Body of pancreas (tissue), 4 donors: ENCODE results near the gene NBPF26. TPM values are rescaled to one million over a fixed set of nuclear protein-coding genes. Genes with fewer than 3 reads are reported as not detected.
"Not testable (repeated sequence)": the region's sequence is repeated elsewhere in the genome, so short reads cannot be mapped to it uniquely, and the experiment has no call there.

Experiments used
- ATAC-seq: fragments of 150-250 bp; one replicate; pipeline ENCODE4 v1.9.1; 2016
- DNase-seq, 4 donors: peaks; one replicate each; pipeline ENCODE4 v3.0.0-alpha.2; 2019
- H3K27ac ChIP-seq, 4 donors: fragments of 200-600 bp; sonication (generic); 1 replicate in 3 of 4; 2 replicates in 1 of 4; pipeline versions ENCODE4 v1.5.1 to v1.6.1; 2016 to 2019; ENCODE audit warnings: mild to moderate bottlenecking in 1 of 4, mixed read lengths in 1 of 4, moderate library complexity in 1 of 4
- H3K27me3 ChIP-seq, 2 donors: fragments of 200-600 bp; sonication (generic); one replicate each; pipeline ENCODE4 v1.6.0; 2016; ENCODE audit warnings: mild to moderate bottlenecking in 1 of 2
- H3K36me3 ChIP-seq, 2 donors: fragments of 200-600 bp; sonication (generic); replicated peaks in 1 of 2; 2 replicates each; pipeline ENCODE4 v1.5.1; 2016; ENCODE audit warnings: low read depth in 2 of 2; ENCODE audit not compliant: insufficient read depth in 1 of 2
- H3K4me1 ChIP-seq: fragments of 200-600 bp; sonication (generic); one replicate; pipeline ENCODE4 v1.6.0; 2016
- H3K4me3 ChIP-seq, 2 donors: fragments of 200-600 bp; sonication (generic); 1 replicate in 1 of 2; 2 replicates in 1 of 2; pipeline ENCODE4 v1.5.1; 2016 to 2019
- H3K9me3 ChIP-seq, 3 donors: fragments of 200-600 bp; sonication (generic); 1 replicate in 2 of 3; 2 replicates in 1 of 3; pipeline ENCODE4 v1.5.1; 2016
- POLR2A ChIP-seq, 3 donors: fragments of 450-650 bp; IDR thresholded peaks; one replicate each; pipeline ENCODE4 v1.6.1; 2016; ENCODE audit warnings: antibody characterized with exemption in 3 of 3, mild to moderate bottlenecking in 2 of 3
- WGBS, 2 donors: methylation state at CpG; one replicate each; pipeline ENCODE4 v1.1.5; 2017; 5-methylcytosine and 5-hydroxymethylcytosine counted together
- intact Hi-C: fragments of 100-400 bp; cut with DNase I; formaldehyde crosslinking; loops from one replicate; pipeline ENCODE4 v1.15.1; 2023
- small RNA-seq: library from RNA; depleted of rRNA; stranded (forward); fragments of <200 nt; gene quantifications from one replicate; pipeline ENCODE3, GENCODE V24; 2016
- total RNA-seq, 2 donors: library from RNA; depleted of rRNA; stranded (reverse); fragments of >200 nt; gene quantifications; one replicate each; pipeline ENCODE4 v1.1.0, GENCODE V29; 2016

The NBPF26 gene
- total RNA-seq, 2 donors from 2014 or later = 13.0 to 31.0 TPM

DNA sequence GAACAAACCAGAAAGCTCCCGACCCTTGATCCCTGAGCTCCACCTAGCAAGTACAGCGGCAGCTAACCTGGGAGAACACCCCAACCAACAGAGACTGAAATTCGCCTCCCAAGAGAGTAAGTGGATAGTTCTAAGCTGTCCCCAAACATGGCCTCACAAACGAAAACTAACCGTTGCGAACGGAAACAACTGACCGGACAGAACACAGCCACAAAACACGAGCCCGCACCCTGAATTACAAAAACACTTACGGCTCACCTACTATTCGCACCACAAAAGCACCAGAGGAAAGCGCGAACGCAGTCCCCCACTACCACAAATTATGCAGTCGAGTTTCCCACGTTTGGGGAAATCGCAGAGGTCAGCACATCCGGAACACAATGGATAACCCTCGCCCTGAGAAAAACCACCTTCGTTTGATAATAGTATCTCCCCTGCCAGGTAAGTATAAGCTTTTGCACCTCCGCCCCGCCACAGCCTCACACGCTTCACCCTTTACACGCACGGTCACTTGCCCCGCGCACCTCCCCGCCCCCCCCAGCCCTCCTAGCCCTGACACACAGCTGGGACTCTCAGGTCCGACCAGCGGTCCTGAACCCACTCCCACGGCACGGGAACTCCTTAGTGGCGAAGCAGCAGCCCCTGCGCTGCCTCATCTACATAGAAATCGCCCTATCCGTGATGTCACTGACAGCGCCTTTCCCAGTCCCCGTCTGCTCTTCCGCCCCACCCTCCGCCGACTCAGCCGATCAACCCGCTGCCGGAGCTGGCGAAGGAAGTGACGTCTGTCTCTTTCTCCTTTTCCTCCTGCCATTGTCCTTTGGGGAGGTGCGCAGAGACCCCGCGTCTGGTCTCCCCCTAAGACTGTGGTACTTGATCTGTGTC, 127.0 kb downstream of the NBPF26 start:
- WGBS, 2 donors = 1% methylated on average over 22 of the region's 50 CpGs; no CpG with 5 or more reads in 1 of the 2 donors
- peak in 2 of 4 donors; percentile 87 to 88 for DNase-seq
- H3K36me3 ChIP-seq, H3K9me3 ChIP-seq, H3K4me1 ChIP-seq, ATAC-seq, H3K27me3 ChIP-seq, intact Hi-C loops: not testable (repeated sequence)
- Histone ChIP-seq H3K4me3 (peak overlapping the region in 1 of 2 donors; percentile 13), H3K27ac (peak overlapping the region in 2 of 4 donors; percentile 79 to 96)
- peak in 1 of 3 donors; percentile 100 for TF ChIP-seq POLR2A (IDR thresholded peaks at IDR 0.05)

DNA sequence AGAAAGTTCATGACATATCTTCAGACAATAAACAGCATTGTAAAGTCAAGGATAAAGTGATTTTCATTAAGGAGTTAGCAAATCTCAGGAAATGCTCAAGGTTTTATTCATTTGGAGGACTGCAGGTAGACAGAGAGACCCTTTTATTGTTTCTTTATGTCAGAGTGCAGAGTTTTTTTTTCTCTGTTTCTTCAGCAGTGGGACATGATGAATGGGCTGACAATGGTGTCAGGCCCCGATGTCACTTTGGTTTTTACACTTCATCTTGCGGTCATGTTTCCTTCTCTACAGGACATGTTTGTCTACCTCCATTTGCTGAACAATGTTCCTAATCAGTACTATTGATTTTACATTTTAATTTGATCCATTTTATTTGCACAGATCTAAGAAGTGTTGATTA, 134.4 kb downstream of the NBPF26 start:
- intact Hi-C loops, H3K9me3 ChIP-seq, H3K36me3 ChIP-seq, H3K27me3 ChIP-seq, H3K4me1 ChIP-seq, H3K27ac ChIP-seq, H3K4me3 ChIP-seq, DNase-seq, ATAC-seq: not testable (repeated sequence)
- WGBS, 2 donors = 60% methylated on average over 1 of the region's 2 CpGs; no CpG with 5 or more reads in 1 of the 2 donors

DNA sequence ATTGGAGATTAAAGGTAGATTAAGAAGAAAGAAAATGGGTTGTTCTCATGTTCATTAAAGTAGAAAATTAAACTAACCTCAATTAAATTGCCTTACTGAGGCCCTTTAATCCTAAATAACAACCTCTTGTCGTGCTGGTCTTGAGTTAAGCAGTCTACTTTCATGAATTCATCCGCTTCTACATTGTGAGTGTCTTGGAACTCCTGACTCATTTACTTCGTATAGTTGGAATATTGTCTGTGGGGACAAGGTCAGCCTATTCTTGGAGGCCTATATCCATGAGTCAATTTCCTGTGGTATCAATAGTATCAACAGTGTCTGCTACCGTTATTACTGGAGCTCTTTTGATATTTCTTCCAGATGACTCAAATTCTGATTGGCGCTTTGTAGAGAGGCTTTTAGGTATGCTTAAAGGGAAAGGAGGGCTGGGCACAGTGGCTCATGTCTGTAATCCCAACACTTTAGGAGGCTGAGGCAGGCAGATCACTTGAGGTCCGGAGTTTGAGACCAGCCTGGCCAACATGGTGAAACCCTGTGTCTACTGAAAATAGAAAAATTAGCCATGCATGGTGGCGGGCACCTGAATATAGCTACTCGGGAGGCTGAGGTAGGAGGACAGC, 136.0 kb downstream of the NBPF26 start:
- H3K36me3 ChIP-seq, H3K4me1 ChIP-seq, ATAC-seq, DNase-seq, H3K27ac ChIP-seq, intact Hi-C loops, H3K9me3 ChIP-seq, H3K4me3 ChIP-seq, H3K27me3 ChIP-seq: not testable (repeated sequence)
- 81% methylated on average over 3 of the region's 8 CpGs; no CpG with 5 or more reads in 1 of the 2 donors for WGBS, 2 donors

DNA sequence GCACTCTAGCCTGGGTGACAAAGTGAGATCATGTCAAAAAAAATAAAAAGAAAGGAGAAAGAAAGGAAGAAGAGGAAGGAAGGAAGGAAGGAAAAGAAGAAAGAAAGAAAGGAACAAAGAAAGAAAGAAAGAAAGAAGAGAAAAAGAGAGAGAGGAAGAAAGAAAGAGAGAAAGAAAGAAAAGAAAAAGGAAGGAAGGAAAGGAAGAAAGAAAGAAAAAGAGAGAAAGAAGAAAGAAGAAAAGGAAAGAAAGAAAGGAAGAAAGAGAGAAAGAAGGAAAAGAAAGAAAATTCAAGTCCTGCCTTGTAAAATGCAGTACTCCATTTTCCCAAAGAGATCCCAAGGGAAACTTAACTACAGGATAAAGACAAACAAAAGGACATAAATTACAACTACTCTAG, 154.5 kb downstream of the NBPF26 start:
- H3K4me1 ChIP-seq, ATAC-seq, H3K27me3 ChIP-seq, intact Hi-C loops, H3K27ac ChIP-seq, H3K4me3 ChIP-seq, H3K9me3 ChIP-seq, DNase-seq, H3K36me3 ChIP-seq: not testable (repeated sequence)

DNA sequence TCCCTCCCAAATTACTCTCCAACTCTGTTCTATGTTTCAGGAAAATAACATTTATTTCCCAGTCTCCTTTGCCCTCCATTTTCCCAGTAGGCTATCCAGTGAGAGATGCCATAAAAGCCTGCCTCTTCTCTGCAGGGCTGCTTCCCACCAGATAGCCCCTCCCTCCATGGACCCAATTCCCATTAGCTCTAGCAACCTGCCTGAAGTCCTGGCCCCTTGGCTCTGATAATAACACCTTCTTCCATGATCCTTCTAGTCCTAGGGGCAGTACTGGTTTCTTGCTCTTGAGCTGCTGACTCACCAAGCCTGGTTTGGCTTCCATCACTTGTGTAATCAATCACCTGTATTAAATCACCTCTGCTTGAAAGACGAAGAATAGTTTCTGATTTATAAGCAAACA, 156.3 kb downstream of the NBPF26 start:
- H3K4me1 ChIP-seq, H3K36me3 ChIP-seq, DNase-seq, H3K27me3 ChIP-seq, intact Hi-C loops, ATAC-seq, H3K4me3 ChIP-seq, H3K27ac ChIP-seq, H3K9me3 ChIP-seq: not testable (repeated sequence)
- WGBS, 2 donors = no CpG with 5 or more reads among the region's 1 CpG

DNA sequence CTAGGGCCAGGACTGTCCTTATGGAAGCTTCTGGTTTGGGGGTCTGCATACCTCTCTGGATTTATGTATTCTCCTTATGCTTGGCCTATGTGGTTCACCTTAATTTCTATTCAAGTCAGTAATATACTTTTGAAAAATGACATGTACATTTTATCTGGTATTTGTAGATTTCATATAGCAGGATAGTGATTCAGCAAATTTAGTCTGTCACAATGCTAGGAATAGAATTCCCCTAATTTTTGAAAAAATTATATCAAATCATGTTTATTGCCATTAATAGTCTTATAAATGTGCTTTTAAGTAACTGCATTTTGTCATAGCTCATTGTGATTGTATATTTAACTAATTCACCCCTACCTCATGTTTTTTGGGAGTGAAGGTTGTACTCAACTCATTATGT, 158.2 kb downstream of the NBPF26 start:
- H3K4me1 ChIP-seq, DNase-seq, H3K27ac ChIP-seq, H3K36me3 ChIP-seq, H3K27me3 ChIP-seq, ATAC-seq, H3K4me3 ChIP-seq, H3K9me3 ChIP-seq, intact Hi-C loops: not testable (repeated sequence)

Small RNAs within 50 kb of the gene (small RNA-seq; reads per million reads assigned to genes)
- gene RNVU1-19 = not detected

Other genes starting within 250 kb of the NBPF26 start
- gene PPIAL4A, start 165.8 kb downstream of the NBPF26 start, total RNA-seq = not detected